HG02884 (cell line): ENCODE results near the gene ZNF333.

Experiments used
- ATAC-seq: cut with Tn5 transposase; IDR thresholded peaks from one replicate; pipeline ENCODE4 v1.9.1; 2021; ENCODE audit warnings: mild to moderate bottlenecking, moderate library complexity; ENCODE audit not compliant: unreplicated experiment

The ZNF333 gene

DNA sequence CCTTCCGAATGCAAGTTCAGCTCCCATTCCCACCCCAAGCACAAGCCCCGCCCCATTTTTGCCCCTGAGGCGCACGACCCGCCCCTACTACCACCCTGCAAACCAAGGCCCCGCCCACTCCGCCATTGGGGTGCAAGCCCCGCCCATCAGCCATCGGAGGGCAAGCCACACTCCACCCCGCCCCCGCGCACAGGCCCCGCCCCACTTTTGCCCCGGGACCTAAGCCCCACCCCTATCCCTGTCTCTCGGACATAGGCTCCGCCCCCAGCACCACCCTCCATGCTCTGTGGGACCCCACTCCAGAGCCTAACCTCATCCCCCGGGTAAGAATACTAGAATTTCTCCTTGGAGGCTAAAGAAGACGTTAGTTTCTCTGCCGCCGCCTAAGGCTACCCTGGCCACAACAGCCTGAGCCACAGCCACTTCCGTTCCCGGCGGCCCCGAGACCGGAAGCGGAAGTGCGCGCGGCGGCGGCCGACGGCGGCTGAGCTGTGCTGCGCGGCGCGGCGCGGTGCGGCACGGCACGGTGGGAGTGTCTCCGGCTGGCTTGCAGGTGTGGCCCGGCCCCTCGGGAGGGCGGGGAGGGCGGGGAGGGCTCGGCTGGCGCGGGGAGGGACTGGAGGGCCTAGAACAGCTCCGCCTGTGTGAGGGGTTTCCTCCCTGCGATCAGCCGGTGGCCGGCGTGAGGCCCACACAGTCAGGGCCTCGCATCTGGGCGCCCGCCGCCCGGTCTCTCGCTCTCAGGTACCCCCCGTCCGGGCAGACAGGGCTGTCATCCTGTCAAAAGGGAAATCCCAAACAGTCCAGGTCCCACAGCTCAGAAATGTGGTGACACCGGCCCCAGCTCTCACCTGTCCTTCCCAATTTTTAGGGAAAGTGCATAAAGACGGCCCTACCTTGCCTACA, at the start of gene ZNF333:
TSS of gene ZNF333 (plus strand) at position 451 of the 906 bp plus-strand sequence. CDS start 3,444 bp downstream, outside the sequence.
- peak; percentile 81 for ATAC-seq

DNA sequence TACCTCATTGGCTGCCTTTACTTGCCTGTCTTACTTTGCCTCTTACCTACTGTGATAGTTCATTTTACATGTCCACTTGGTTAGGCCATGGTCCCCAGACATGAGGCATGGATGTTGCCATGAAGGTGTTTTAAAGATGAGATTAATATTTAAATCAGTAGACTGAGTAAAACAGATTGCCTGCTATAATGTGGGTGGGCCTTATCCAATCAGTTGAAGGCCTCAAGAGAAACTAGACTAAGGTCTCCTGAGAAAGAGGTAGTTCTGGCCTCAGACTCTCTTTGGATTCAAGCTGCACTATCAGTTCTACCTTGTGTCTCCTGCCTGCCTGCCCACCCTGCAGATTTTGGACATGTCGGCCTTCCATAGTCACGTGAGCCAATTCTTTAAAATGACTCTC, 41.3 kb upstream of the ZNF333 start:
- no peak for ATAC-seq

DNA sequence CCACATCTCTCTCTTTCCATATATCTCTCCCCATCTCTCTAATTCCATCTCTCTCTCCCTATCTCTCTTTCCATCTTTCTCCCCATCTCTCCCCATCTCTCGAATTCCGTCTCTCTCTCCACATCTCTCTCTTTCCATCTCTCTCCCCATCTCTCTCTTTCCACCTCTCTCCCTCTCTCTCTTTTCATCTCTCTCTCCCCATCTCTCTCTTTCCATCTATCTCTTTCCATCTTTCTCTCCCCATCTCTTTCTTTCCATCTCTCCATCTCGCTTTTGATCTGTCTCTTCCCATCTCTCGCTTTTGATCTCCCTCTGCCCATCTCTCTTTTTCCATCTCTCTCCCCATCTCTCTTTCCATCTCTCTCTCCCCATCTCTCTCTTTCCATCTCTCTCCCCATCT, 40.8 kb upstream of the ZNF333 start:
- ATAC-seq, result no peak

DNA sequence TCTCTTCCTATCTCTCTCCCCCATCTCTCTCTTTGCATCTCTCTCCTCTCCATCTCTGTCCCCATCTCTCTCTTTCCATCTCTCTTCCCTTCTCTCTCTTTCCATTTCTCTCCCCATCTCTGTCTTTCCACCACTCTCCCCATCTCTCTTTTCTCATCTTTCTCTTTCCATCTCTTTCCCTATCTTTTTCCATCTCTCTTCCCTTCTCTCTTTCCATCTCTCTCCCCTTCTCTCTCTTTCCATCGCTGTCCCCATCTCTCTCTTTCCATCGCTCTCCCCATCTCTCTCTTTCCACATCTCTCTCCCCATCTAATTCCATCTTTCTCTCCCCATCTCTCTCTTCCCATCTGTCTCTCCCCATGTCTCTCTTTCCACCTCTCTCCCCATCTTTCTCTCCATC, 39.7 kb upstream of the ZNF333 start:
- ATAC-seq, result no peak

DNA sequence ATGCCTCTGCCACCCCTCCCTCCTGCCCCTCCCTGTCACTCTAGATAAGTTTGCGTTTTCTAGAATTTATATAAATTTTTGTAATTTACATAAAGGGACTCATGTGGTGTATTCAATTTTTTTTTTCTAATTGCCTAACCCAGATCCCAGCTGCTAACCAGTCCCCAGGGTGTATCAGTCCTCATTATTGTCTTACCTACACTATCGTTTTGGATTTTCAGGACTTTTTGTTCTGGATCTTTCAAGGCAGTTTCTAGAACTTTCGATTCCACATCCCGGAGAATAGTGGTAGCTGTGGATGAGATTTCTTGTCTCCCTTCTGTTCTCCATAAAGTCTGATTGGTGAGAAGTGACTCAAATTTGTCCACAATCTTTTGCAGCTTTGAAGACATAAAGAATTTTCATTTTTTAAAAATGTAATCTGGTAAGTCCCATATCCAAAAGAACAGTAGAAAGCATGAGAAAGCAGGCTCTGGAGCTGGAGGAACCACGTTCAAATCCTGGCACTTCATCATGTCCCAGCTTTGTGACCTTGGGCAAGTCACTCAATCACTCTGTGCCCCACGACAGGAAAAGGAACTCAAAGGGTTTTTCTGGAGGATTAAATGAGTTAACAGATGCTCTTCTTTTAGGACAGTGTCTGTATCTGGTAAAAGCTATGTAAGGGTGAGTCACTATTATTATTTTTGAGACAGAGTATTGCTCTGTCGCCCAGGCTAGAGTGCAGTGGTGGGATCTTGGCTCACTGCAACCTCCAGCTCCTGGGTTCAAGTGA, 34.9 kb upstream of the ZNF333 start:
- ATAC-seq, result no peak

DNA sequence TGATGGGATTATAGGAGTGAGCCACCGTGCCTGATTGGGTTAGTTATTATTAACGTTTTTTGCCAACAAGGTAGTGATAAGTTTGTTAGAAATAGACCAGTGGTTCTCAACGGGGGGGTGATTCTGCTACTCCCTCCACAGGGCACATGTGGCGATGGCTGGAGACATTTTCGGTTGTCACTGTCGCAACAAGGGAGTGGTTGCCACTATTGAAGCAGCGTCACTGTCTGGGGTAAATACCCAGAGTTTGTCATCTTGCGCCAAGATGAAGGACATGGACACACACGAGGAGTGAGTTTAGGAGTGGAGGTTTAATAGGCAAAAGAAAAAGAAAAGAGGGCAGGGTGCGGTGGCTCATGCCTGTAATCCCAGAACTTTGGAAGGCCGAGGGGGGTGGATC, 34.1 kb upstream of the ZNF333 start:
- no peak for ATAC-seq

DNA sequence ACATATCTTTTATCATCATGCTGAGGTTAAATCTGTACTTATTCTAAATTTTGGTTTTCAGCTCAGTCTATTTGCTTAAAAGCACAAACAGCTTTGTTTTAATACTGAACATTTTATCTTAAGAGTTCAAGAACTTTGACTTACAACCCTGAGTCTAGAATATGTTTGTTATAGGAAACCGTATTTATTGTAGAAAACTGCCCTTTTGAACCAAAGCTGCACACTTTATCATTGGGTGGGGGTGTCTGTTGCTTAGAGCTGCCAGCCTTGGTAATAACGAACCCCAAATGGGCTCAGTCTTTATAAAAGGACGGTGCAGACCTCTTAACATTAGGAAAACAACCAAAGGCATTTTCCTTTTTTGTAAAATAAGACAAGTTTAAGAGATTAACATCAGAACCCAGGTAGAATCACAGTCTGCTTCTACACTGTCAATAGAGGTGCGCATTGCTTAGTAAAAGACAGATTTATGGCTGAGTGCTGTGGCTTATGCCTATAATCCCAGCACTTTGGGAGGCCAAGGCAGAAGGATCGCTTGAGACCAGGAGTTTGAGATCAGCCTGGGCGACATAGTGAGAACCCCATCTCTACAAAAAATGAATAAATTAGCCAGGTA, 29.9 kb upstream of the ZNF333 start:
- ATAC-seq, result no peak

DNA sequence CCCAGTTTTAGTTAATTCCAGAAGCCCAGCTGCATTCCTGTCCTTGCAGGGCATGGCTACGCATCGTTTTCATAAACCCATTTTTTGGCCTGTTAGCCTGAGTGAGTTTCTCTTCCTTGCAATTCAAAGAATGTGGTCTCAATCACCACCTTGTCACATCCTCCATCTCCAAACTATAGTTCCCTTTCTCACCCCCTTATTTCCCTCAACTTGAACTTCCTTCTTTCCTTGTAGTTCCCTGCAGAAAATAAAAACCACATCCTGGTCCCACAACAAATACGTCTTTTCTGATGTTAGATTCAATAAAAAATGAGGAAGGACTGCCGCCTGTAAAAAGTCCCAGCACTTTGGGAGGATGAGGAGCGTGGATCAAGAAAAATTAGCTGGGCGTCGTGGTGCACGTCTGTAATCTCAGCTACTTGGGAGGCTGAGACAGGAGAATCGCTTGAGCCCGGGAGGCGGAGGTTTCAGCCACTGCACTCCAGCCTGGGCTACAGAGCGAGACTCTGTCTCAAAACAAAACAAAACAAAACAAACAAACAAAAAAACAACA, 28.4 kb upstream of the ZNF333 start:
- ATAC-seq, result no peak

DNA sequence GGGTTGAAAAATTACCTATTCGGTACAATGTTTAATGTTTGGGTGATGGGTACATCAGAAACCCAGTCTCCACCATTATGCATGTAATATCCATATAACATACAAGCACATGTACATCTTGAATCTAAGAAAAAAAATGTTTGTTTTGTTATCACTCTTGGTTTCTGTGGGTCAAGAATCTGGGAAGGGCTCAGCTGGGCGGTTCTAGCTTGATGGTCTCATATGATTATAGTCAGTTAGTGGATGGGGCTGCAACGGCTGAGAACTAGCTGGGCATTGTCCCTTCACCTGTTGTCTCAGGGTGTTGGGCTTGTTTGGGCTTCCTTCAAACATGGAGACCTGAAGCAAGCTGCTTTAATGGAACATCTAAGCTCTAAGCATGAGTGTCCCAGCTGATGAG, 19.9 kb upstream of the ZNF333 start:
- ATAC-seq, result no peak

DNA sequence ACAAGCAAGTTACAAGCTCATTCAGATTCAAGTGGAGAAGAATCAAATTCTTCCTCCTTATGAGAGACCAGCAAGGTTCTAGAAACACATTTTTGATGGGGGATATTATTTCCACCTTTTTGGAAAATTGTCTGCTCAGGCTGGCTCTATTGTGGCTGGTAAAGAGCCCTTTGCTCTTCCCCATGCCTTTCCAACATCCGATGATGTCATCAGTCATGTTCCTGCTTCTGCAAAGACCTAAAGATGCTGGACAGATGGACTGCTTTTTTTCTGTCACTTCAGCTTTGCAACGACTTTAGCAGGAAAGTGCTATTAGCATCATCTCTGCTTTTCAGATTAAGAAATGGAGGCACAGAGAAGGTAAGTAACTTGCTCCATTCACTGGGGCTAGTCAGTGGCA, 19.4 kb upstream of the ZNF333 start:
- no peak for ATAC-seq

DNA sequence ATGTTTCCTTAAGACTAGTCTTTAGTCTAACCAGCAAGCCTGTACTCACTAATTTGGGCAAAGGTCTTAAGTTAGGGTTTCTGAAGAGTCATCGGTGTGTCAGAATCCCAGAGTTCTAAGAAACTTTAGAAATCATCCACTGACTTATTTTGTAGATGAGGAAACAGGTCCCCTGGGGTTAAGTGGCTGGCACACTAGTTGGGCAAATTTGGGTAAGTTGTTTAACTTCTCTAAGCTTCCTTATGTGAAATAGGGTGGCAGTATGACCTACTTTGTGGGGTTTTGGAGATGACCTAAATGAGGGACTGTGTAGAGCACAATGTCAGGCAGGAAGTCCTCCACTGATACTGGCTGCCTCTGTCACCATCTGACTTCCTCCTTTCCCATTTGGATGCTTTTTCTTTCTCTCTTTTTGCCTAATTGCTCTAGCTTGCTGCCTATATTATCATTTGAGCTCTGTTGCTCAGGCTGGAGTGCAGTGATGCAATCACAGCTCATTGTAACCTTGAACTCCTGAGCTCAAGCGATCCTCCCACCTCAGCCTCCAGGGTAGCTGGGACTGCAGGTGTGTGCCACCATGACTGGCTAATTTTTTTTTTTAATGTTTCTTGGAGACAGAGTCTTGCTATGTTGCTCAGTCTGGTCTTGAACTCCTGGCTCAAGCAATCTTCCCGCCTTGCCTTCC, 17.5 kb upstream of the ZNF333 start:
- ATAC-seq, result no peak

DNA sequence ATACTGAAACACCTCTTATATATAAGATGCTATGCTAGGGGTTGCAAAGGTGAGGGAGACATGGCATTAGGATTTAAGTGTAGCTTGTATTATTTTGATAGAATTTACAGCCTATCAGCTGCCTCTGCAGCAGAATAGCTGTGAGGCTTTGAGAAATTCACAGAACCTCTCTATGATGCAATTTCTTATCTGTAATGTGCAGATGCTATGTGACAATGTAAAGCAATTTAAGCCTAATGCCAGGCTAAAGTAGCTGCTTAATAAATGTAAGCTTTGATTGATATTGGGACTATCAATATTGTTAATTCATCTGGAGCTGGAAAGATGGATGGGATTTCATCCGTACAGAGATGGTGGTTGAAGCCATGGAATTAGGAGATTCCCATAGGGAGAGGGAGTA, 16.8 kb upstream of the ZNF333 start:
- ATAC-seq, result no peak

DNA sequence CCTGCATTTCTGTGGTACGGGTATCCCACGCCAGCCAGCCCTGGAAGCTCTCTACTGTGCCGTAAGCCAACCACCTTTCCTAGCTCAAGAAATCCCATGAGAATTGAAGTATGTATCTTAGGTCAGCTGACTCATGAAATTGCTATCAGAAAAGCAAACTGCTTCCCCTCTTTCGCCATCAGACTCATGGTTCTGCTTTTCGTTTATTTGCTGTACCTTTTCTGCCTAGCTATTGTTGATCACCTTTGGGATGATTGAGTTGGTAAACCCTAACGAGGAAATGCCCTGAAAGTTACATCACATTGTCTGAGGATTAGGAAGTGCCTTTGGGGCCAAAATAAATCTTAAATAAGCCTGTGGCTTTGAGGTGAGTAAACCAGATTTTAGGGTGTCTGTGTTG, 15.1 kb upstream of the ZNF333 start, which contains the start of gene ADGRE3:
TSS of gene ADGRE3 (minus strand) at position 81 of the 400 bp plus-strand sequence. CDS start at position 7, 74 bp downstream.
- no peak for ATAC-seq

DNA sequence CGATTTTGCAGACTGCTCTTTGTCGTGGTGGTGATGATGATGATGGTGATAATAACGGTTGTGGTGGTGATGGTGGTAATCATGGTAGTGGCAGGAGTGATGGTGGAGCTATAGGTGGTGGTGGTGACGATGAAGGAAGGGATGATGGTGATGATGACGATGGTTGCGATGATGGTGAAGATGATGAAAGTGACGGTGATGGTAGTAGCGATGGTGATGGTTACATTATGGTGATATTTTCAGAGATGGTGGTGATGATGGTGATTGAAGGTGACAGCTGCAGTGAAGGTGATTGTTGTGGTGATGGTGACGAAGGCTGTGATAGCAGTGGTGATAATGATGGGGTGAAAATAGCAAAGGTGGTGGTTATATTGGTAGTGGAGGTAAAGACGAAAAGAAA, 13.1 kb upstream of the ZNF333 start:
- no peak for ATAC-seq

DNA sequence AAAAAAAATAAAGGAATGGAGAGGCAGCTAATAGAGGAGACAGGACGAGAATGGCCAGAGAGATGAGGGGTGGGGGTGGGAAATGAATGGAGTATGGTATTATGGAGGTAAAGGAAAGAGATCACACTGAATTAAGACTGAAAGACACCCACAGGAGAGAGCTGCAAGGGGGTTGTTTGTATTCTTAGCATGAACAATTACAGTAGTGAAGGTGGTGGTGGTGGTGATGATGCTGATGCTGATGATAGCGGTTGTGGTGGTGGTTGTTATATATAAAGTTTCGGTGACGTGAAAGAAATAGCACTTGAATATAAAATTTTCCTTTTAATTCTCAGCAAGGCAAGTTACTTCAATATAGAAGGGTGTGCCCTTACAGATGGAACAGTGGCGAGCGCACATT, 12.4 kb upstream of the ZNF333 start:
- no peak for ATAC-seq

DNA sequence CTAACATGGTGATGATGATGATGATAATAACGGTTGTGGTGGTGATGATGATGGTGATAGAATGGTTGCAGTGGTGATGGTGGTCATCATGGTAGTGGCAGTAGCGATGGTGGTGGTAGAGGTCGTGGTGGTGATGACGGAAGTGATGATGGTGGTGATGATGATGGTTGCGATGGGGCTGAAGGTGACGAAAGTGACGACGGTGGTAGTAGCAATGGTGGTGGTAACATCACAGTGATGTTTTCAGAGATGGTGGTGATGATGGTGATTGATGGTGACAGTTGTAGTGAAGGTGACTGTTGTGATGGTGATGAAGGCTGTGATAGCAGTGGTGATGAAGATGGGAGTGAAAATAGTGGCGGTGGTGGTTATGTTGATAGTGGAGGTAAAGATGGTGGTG, 11.6 kb upstream of the ZNF333 start:
- no peak for ATAC-seq

DNA sequence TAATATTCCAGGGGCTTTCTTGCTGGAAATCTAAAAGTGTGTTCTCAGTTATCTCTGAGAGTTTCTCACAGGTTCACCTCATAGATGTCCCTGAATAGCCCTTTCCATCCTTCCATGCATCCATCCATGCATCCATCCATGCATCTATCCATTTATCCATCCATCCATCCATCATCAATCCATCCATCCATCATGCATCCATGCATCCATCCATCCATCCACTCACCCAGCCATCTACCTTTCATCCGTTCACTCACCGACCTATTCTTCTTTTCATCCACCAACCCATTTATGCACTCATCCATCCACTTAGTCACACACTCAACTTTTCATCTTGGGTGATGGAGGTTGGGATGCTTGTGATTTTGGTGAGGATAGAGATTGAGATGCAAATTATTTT, 7.8 kb upstream of the ZNF333 start:
- no peak for ATAC-seq

DNA sequence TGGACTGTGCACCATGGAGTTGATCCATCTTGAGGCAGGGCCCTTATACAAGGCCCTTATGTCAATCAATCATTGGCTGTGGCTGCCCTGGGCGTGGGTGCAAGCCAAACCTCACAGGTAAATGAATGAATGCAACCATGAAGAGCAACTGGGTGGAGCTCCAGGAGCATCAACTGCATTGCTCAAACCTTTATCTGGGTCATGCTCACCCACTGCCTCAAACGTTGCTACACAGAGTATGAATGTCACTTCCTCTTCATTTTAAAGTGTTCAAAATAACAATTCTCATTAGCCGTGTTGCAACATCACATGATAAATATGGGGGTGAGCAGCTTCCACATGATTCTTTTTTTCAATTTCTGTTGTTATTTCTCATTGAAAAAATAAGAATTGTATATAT, 6.4 kb upstream of the ZNF333 start:
- ATAC-seq, result no peak

DNA sequence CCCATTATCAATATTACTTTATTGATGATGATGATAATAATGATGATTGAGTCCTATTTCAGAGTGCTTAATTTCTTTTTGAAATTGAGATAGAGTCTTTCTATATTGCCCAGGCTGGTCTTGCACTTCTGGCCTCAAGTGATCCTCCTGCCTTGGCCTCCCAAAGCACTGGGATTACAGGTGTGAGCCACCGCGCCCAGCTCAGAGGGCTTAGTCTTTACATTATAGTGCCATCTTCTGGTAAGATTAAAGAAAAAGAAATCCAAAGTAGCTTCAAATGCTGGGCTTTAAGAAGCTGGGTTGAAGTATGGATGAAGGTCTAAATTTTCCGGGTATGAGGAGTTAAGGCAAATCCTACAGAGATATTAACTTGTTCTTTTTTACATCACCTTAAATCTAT, 3.4 kb upstream of the ZNF333 start:
- no peak for ATAC-seq

DNA sequence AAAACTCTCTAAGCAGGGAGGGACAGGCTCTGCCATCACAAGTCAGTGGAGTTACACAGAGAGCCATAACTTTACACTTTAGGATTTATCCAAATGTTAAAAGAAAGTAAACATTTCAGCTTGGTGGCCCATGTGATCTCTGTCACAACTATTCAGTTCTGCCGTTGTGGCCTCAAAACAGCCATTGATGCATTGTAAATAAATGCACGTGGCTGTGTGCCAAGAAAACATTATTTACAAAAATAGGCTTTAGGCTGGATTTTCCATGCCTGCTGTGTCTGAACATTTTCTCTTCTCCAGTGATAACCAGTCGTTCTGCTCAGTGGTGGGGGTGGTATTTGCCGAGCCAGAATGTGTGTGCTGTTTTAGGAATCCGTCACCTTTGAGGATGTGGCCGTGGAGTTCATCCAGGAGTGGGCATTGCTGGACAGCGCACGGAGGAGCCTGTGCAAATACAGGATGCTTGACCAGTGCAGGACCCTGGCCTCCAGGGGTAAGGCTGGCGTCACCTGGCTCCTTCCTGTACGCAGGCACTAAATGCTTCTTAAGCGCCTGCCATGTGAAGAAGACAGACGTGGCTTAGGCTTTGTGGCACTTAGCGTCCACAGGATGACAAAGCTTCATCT, 4.9 kb downstream of the ZNF333 start:
- ATAC-seq, result no peak
